Activated CD8-positive, alpha-beta T cell treated with anti-CD3 and anti-CD28 coated beads for 36 hours (primary cell): ENCODE data around the gene LAMA5. TPM values are rescaled to one million over a fixed set of nuclear protein-coding genes. Genes with fewer than 3 reads are reported as not detected.

Experiments
- ATAC-seq: fragments of 200-7000 bp; cut with Tn5 transposase; one replicate; pipeline ENCODE4 v1.10.0; 2021; ENCODE audit warnings: mild to moderate bottlenecking, moderate library complexity
- CTCF ChIA-PET: fragments of 350-600 bp; sonication (Branson Sonifier 250); formaldehyde crosslinking; loops from one replicate; lab custom pipeline; 2021; ENCODE audit warnings: antibody characterized with exemption; lab: Charles Lee
- POLR2A ChIA-PET: fragments of 350-600 bp; sonication (Branson Sonifier 250); formaldehyde crosslinking; loops from one replicate; lab custom pipeline; 2021; ENCODE audit warnings: antibody characterized with exemption; lab: Charles Lee
- DNase-seq: peaks from one replicate; pipeline ENCODE4 v3.0.0-alpha.2; 2020
- H3K27ac Mint-ChIP-seq: one replicate; pipeline ENCODE4 v1.8.0; 2021; ENCODE audit warnings: mild to moderate bottlenecking, mixed read lengths
- H3K27me3 Mint-ChIP-seq: one replicate; pipeline ENCODE4 v1.8.0; 2021; ENCODE audit warnings: mixed read lengths
- H3K36me3 Mint-ChIP-seq: one replicate; pipeline ENCODE4 v1.8.0; 2021; ENCODE audit warnings: low read depth, mixed read lengths
- H3K4me1 Mint-ChIP-seq: one replicate; pipeline ENCODE4 v1.8.0; 2021; ENCODE audit warnings: low read depth, mixed read lengths
- H3K4me3 Mint-ChIP-seq: one replicate; pipeline ENCODE4 v1.8.0; 2021; ENCODE audit warnings: mild to moderate bottlenecking, moderate library complexity, mixed read lengths
- H3K9me3 Mint-ChIP-seq: one replicate; pipeline ENCODE4 v1.8.0; 2021; ENCODE audit warnings: mixed read lengths
- intact Hi-C: fragments of 100-400 bp; cut with micrococcal nuclease; formaldehyde crosslinking; loops from one replicate; pipeline ENCODE4 v1.10.0; 2022
- total RNA-seq, 2 experiments: library from RNA; stranded (reverse); gene quantifications; one replicate each; pipeline ENCODE4 v1.2.3, GENCODE V29; 2021
- TF ChIP-seq, protein P1 (sequence below): fragments of 200-600 bp; IDR thresholded peaks from one replicate; pipeline ENCODE4 v1.8.0; 2022; ENCODE audit warnings: antibody characterized with exemption, mild to moderate bottlenecking

The LAMA5 gene
- total RNA-seq, 2 experiments from 2014 or later: 0.25 to 0.76 TPM

GRCh38 chr20:62305765-62306413, 61.2 kb downstream of the LAMA5 start:
- Mint-ChIP-seq H3K36me3 (peaks cover 38% of the 10 kb centered on the region), H3K27ac (no peak overlapping the region), H3K4me3 (peak overlapping the region; percentile 96), H3K4me1 (peaks cover 24% of the 10 kb centered on the region), H3K27me3 (no peaks in the 10 kb centered on the region), H3K9me3 (no peaks in the 10 kb centered on the region)
- ChIA-PET CTCF (interaction anchor here (1.0 kb wide), 1 partner anchor 77 kb away, joined by 4 read pairs; no protein-coding TSS in a partner anchor), POLR2A (interaction anchor here (1.1 to 1.4 kb wide), 3 partner anchors 9 to 85 kb away, joined by 3 to 4 read pairs (median 3); no protein-coding TSS in a partner anchor)
- TF ChIP-seq, protein P1, sequence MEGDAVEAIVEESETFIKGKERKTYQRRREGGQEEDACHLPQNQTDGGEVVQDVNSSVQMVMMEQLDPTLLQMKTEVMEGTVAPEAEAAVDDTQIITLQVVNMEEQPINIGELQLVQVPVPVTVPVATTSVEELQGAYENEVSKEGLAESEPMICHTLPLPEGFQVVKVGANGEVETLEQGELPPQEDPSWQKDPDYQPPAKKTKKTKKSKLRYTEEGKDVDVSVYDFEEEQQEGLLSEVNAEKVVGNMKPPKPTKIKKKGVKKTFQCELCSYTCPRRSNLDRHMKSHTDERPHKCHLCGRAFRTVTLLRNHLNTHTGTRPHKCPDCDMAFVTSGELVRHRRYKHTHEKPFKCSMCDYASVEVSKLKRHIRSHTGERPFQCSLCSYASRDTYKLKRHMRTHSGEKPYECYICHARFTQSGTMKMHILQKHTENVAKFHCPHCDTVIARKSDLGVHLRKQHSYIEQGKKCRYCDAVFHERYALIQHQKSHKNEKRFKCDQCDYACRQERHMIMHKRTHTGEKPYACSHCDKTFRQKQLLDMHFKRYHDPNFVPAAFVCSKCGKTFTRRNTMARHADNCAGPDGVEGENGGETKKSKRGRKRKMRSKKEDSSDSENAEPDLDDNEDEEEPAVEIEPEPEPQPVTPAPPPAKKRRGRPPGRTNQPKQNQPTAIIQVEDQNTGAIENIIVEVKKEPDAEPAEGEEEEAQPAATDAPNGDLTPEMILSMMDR: no peak
- intact Hi-C loops: no loop called here
- no peak for DNase-seq
- no peak for ATAC-seq

DNA sequence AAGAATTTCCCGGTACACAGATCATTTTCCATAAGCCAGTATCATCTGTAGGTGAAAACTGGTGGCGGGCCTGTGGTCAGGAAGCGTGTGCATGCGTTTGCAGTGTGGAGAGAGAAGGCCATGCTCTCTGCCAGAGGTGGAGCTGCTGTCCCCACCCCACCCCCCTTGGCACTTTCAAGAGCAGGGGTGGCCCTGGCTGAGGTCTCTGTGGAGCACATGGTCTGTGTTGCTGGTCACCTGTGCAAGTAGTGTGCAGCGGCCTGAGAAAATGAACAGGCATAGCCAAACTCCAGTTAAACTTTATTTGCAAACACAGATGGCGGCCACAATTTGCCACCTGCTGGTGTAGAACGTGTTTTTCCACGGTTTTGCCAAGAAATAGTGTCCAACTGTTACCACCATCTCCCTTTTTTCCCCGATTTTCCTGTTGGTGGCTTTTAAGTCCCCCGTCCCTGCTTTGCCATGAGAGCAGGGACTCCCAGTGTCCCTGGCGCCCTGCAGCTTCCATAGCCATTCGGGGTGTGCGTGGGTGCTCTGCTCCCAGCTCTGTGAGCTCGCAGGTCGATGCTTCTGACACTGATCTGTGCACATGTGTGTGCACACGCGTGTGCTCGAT, 61.9 kb downstream of the LAMA5 start:
- intact Hi-C loops: no loop called here
- peaks cover 38% of the 10 kb centered on the region for H3K36me3 Mint-ChIP-seq
- no peaks in the 10 kb centered on the region for H3K9me3 Mint-ChIP-seq
- H3K27me3 Mint-ChIP-seq: no peaks in the 10 kb centered on the region
- peaks cover 24% of the 10 kb centered on the region for H3K4me1 Mint-ChIP-seq
- no peak for ATAC-seq
- TF ChIP-seq, protein P1: no peak
- CTCF ChIA-PET: interaction anchor here (3.8 kb wide), 1 partner anchor 77 kb away, joined by 18 read pairs; no protein-coding TSS in a partner anchor
- H3K27ac Mint-ChIP-seq: peak overlapping the region; percentile 30
- POLR2A ChIA-PET: no interaction called here
- no peak for DNase-seq
- H3K4me3 Mint-ChIP-seq: peak overlapping the region; percentile 96

- H3K4me1 Mint-ChIP-seq: peaks cover 24% of the 10 kb centered on the region
- H3K36me3 Mint-ChIP-seq: peaks cover 38% of the 10 kb centered on the region
- no peaks in the 10 kb centered on the region for H3K9me3 Mint-ChIP-seq
- TF ChIP-seq, protein P1: no peak
- no peak for DNase-seq
- H3K27ac Mint-ChIP-seq: peak overlapping the region; percentile 84
- CTCF ChIA-PET: interaction anchor here (3.8 kb wide), 1 partner anchor 78 kb away, joined by 18 read pairs; no protein-coding TSS in a partner anchor
- intact Hi-C loops: no loop called here
- ATAC-seq: no peak
- H3K4me3 Mint-ChIP-seq: peak overlapping the region; percentile 96
- POLR2A ChIA-PET: interaction anchor here (1.2 kb wide), 1 partner anchor 10 kb away, joined by 3 read pairs; no protein-coding TSS in a partner anchor
- no peaks in the 10 kb centered on the region for H3K27me3 Mint-ChIP-seq
Measured at GRCh38 chr20:62304331-62305148, 62.6 kb downstream of the LAMA5 start.

- DNase-seq: peak; percentile 30
- intact Hi-C loops: no loop called here
- no peaks in the 10 kb centered on the region for H3K27me3 Mint-ChIP-seq
- ATAC-seq: no peak
- peaks cover 24% of the 10 kb centered on the region for H3K4me1 Mint-ChIP-seq
- CTCF ChIA-PET: interaction anchor here (3.8 kb wide), 1 partner anchor 79 kb away, joined by 18 read pairs; no protein-coding TSS in a partner anchor
- POLR2A ChIA-PET: interaction anchor here (0.5 to 1.4 kb wide), 4 partner anchors 11 to 85 kb away, joined by 3 to 4 read pairs (median 3); no protein-coding TSS in a partner anchor
- H3K27ac Mint-ChIP-seq: peak overlapping the region; percentile 84
- no peaks in the 10 kb centered on the region for H3K9me3 Mint-ChIP-seq
- TF ChIP-seq, protein P1: no peak
- H3K4me3 Mint-ChIP-seq: peak overlapping the region; percentile 96
- H3K36me3 Mint-ChIP-seq: peaks cover 34% of the 10 kb centered on the region
Measured at GRCh38 chr20:62303340-62304226, 63.5 kb downstream of the LAMA5 start.
